COLO829 (cell line): ENCODE measurements around the gene CEP72.

Experiments used
- DNase-seq: peaks from one replicate; pipeline ENCODE4 v3.0.0; 2012; ENCODE audit warnings: low spot score

The CEP72 gene

DNA sequence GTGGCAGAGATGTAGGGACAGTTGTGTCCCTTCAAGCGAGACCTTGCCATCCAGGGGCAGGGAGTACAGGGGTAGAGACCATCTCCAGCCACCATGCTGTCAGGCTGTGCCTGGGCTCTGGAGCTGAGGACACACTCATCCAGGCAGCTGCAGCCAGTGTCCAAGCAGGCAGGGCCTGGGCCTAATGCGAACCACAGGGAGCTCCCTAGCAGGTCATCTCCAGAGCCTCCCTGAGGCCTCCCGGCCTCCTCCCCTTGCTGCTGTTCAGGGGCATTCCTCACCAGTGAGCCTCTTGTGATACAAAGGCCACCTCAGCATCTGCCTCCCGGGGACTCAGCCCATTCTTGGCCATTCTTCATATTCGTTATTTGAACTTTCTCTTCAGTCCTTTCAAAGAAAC is 46.0 kb downstream of the CEP72 start:
- no peak for DNase-seq

DNA sequence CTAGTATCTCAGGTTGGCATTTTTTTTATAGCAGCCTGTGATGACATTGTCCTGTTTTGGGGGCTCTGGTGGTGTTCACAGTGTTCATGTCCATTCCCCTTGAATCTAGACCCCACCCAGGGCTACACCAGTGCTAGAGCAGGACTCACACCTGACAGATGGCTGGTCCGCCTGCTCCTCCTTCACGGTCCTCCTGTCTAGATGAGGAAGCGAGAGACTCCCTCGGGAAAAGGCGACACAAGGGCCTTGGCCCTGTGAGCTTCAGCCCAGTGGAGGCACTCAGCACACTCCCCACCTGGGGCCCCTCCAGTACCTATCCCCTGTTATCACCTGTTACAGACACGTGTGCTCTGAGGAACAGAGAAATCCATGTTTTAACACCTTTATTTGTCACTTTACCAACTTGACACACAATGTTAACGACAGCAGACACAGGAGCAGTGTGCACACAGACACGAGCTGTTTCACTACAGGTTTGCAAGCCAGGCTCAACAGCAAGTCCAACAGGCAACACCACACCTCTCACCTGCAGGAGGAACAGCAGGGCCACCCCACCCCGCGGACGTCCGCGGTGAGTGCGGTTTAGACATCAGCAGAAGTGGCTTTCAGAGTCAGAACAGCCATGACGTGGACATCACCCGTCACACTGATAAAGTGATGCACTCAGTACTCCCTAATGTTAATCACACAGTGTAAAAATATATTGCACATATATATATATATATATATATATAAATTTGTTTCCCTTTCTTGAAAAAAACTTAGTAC is 47.5 kb downstream of the CEP72 start:
- DNase-seq, result no peak

DNA sequence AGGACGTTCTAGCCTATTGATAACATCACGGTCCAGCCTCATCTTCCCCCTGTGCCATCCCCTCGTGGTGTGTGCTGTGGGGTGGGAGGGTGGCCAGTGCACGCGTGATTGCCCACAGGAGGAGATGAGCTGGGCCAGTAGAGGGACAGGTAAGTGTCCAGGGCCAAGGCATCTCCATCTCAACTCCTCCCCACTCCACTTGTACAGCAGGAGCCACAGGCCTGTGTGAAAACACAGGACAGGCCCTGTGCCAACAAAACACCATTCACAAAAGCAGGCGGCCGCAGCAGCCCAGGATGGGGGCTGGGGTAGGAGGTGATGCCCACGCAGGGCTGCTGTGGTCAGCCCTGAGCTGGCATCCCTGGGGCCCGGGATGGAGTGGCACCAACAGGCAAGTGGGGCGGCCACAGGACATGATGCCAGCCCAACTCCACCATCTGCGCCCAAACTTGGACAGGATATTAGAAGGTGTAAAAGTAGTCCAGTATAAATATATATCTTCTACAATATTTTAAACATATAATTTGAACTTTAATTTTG is 48.4 kb downstream of the CEP72 start:
- DNase-seq, result no peak

DNA sequence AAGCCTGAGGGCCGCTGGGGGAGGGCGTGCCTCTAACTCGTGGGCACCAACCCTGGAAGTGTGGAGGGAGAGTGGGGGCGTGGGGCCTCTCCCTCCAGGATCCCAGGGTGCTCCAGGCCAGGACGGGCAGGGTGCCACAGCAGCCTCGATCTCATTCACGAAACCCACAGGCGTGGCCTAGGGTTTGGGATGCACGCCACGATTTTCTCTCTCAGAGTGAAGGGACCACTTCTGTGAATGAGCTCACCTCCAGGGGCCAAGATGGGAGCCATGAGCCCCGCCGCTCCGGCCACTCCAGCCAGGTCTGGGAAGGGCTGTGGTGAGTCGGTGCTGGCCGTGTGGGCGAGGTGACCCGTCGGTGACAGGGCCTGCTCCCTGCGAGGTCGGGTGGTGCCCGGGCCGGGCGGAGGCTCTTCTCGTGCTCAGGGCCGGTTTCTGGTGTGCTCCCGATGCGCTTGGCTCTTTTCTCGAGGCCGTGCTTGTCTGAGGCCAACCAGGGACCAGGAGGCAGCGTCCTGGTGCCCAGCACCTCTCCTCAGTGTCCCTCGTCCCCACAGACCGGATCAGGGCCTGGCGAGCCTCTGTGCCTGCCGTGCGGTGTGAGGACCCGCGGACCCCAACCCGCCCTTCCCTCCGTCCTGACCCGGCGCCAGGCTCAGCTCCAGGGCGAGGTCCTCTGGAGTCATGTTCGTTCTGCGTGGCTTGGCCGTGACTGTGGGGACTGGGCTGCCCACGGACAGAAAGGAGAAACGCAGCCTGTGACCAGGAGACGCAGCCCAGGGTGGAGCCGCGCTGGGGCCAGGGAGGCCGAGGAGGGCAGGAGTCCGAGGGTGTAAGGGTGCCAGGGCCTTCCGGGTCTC is 50.0 kb downstream of the CEP72 start:
- DNase-seq, result no peak

DNA sequence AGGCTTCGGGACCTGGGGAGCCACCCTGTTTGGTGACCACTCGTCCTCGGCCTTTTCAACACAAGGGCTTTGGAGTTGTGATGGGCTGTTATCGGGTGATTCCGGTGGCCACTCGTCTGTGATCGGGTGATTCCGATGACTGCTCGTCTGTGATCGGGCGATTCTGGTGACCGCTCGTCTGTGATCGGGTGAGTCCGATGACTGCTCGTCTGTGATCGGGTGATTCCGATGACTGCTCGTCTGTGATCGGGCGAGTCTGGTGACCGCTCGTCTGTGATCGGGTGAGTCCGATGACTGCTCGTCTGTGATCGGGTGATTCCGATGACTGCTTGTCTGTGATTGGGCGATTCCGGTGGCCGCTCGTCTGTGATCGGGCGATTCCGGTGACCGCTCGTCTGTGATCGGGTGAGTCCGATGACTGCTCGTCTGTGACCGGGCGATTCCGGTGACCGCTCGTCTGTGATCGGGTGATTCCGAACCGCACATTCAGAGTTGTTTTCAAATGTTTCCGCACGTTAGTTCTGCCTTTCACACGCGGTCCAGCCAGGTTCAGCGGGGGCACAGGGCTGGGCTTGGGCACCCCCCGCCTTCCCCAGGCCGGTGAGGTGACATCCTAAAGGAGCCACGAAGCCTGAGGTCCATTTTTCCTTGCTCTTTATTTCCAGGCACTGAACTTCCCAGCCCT is 50.8 kb downstream of the CEP72 start:
- no peak for DNase-seq

DNA sequence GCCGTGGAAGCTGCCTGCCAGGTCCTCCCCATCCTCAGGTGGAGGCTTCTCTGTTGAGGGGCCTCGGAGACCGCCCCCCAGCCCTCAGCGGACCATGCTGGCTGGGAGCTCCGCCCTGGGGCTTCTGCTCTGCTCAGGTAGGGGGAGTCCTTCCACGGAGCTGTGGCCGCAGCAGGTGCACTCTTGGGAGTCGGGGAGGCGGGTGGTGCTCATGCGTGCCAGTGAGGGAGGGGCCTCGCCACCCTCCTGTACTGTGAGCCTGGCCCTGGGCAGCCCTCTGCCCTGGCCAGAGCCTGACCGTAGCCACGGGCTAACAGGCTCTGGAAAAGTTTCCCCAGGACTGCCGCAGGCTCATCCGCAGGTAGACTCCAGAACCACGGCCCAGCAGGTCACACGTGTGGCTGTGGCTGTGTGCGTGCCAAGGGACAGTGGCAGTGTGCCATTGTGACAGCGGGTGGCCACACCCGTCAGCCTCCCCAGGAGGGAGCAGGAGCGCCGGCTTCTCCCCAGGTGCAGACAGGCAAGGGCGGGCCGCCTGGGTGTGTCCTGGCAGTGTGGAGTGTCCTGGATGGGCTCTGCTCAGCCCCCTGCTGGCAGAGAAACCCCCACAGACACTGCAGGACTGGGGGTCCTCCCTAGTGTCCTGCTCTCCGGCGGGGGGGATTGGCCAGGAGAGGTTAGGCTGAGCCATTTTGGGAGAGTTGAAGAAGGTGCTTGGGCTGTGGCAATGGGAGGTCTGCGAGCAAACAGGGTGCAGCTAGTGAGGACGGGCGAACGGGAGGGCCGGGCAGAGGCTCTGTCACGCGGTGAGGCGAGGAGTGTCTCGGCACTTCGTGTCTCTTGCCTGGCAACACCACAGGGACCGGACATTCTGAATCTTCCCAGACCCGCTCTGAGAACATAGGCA is 51.5 kb downstream of the CEP72 start:
- DNase-seq, result no peak

DNA sequence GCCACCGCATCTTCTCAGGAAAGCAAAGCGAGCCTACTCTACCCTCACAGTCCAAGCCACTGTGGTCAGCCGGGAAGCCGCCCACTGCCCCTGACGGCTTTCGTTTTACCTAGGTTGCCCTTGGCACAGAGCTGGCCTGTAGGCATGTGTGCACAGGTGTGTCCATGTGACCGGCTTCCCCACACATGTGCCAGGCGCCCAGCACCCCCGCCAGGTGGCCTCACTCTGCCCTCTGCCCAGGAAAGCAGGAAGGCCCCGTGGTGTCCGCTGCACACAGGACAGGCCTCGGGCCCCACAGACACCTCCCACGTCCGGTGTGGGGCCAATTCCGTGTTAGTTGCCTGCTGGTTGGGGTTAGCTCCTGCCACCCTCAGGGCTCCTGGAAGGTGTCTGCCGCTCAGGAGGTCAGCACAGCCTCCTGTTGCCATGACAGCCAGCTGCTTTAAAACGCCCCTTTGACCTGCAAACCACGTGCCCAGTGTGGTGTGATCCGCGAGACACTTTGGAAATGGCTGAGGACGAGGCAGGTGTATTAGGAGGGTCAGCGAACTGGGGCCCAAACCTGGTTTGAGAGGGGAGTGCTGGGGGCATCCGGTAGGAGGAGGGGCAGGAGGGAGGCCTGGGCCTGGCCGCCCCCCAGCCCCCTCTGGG is 52.3 kb downstream of the CEP72 start:
- no peak for DNase-seq

DNA sequence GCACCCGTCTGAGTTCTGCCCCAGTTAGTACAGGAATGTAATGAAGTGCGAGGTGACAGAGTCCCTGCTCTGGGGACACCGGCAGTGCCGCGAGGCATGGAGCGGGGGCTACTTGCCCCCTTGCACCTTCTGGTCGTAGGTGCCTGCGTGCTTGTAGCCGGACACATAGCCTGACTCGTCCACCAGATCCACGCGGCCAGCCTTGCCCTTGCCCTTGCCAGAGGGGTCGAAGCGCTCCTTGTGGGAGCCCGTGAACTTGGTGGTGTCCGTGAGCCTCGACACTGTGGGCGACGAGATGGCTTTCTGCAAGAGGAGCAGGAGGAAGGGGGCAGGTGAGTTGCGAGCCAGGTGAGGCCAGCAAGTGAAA is 52.8 kb downstream of the CEP72 start:
- no peak for DNase-seq

DNA sequence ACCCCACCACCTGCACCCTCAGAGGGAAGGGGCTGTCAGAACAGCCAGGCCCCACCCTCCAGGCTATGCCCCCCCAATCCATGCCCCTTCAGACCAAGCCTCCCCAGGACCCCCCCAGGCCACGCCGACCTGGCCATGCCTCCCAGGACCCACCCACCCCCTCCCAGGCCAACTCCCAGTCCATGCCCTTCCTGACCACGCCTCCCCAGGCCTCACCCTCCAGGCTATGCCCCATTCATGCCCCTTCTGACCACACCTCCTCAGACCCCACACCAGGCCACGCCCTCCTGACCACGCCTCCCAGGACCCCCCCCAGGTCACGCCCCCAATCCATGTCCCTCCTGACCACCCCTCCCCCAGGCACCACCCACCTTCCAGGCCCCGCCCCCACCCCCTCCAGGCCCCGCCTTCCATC is 53.4 kb downstream of the CEP72 start:
- DNase-seq, result no peak

DNA sequence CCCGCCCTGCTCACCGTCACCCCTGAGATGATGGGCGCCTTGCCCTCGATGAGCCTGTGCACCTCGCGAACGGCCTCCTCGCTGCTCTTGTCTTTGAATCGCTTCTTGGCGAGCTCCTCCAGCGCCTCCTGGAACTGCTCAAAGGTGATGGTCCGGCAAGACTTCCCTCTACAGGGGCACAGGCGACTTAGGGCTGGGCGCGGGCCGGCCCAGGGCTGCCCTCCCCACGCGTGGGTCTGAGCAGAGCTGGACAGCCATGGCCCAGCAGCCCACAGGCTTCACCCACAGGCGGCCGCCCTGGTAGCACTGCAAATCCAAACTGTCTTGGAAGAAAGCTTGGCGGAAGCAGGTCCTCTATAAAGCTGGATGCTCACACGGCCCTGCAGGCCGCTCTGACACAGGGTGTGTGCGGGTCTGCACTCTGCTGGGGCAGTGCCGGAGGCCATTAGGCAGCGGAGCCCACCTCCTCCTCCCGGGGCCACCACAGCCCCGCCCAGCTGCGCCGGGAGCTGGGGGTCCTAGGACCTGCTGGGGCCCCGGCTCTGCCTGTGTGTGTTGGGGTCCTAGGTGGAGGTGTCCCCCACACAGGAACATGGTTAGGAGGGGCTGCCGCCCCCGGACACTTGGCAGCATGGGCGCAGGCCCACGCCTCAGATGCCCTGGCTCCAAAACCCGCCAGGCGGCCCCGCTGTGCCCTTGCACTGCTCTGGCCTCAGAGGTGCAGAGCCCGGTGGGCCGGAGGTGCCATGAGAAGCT is 54.0 kb downstream of the CEP72 start:
- DNase-seq, result no peak

DNA sequence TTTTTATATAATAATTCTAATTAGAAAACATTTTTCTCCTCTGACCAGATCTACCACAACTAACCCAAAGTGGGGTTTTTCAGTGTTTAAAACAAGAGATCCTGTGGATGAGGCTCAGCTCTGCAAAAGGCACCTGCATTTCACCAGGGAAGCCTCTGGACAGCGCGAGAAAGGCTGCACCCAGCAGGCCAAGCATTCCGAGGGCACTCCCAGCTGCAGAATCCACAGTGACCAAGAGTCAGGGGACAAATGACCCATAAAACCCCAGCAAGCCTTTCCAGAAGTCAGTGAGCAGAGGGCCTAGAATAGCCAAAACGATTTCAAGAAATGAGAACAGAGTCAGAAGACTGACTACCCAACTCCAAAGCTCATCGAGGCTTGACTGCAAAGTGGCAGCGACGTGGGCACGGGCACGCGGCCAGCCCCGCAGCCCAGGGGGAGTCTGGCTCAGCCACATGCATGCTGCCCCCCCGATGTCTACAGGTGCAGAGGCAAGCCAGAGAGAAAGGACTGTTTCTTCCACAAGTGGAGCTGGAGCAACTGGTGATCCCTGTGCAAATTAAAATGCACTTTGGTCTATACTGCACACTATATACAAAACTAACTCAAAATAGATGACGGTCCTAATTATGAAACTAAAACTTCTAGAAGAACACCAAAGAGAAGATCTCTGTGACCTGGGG is 54.8 kb downstream of the CEP72 start:
- no peak for DNase-seq

DNA sequence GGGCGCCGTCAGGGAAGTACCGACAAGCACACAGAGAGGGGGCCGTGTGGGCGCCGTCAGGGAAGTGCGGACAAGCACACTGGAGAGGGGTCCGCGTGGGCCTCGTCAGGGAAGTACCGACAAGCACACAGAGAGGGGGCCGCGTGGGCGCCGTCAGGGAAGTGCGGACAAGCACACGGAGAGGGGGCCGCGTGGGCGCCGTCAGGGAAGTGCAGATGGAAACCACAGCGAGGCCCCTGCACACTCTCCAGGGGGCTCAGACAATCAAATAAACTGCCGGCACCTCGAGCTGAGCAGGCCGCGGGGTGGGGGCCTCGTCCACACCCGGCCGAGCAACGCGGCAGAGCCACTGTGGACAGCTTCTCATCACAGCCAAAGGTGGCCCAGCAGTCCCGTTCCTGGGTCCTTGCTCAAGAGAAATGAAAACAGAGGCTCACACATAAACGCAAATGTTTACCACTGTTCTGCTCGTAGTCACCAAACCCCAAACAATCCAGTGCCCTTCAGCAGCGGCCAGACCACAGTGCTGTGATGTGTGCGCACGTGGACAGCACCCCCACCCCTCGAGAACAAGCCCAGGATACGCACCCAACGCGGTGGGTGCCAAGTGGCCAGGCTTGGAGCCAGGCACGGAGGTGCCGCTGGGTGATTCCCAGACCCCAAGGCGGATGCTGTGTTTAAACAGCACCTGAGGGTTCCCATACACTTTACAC is 56.3 kb downstream of the CEP72 start:
- no peak for DNase-seq

DNA sequence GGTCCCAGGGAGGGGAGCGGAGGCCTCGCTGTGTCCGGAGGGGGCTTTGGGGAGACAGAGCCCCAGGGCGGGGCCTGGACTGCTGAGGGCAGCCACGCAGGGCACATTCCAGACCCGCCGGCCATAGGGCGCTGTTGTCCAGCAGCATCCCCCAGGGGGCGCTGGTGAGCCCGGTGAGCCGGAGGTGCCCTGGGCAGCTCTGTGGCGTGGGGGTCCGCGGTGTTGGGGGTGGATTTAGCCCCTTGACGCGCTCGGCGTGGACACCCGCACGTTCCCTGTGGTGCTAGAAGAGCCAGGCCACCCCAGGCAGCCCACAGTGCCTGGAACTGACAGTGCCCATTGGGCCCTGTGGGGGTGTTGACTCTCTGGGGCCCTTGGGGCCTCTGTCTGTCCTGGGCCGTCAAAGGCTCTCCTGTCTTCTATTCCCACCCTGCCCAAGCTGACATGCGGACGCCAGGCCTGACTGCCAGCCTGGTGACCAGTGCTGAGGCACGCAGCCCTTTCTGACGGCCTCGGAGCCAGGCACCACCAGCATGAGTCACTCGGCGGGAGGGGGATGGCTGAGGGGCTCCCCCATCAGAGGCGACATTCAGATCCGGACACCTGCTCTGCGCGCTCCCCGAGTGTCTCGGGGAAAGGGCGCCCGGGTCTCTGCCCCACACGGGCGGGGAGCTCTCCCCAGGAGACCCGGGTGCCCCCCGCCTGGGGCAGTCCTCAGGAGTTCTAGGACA is 57.1 kb downstream of the CEP72 start:
- DNase-seq, result no peak

DNA sequence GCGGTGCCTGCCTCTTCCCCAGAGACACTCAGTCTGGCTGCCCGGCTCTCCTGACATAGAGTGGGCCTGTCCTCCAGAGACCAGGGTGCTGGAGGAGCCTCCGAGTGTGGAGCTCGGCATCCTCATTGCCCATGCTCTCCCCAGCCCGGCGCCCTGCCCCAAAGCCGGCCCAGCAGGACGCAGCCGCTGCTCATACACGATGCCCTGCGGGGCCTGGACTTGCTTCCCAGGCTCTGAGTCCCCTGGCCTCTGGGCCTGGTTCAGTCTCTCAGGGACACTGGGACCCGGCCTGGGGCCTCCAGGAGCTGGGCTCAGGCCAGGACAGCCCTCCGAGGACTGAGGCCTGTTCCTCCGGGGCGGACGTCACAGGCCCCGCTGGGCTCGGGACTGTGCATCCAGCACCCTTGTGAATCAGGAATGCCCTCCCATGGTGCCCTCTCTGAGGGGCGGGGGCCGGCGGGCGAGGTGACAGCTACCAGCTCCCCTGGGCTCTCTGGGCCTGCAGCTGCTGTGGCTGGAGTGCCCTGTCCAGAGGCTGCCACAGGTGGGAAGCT is 57.8 kb downstream of the CEP72 start:
- no peak for DNase-seq

DNA sequence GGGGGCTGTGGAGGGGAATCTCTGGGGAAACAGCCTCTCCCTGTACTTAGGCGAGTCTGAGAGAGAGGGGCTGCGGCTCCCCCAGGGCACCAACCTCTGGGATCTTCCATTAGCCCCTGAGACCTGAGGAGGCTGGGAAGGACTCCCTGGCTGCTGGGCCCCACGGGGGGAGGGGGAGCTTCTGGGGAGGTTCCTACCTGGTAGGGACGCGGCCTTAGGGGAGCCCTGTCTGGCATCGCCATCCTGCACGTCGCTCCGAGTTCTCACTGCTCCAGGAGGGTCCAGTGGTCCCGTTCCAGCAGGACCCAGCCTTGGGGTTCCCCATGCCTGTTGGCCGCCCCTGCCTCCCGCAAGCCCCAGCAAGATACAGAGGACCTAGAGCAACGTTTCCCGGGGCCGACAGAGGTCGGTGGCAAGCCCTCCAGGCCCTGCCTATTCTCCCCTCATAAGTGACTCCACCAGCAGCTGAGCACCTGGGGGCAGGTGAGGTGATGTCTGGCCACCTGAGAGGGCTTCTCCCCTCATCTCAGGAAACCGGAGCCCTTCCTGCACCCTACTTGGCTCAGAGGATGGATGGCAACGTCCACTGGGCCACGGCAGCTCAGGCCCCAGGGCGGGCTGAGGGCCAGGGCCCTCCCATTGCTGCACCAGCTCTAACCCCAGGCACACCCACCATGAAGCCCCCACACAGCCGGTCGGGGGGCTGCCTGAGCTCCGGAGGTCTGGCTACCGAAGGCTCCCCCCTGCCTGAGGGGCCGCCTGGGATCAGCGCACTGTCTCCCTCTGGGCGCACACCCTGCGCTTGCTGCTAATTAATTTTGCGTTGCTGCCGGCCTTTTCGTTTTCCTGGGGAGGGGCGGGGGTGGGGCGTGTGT is 58.5 kb downstream of the CEP72 start:
- DNase-seq, result no peak

DNA sequence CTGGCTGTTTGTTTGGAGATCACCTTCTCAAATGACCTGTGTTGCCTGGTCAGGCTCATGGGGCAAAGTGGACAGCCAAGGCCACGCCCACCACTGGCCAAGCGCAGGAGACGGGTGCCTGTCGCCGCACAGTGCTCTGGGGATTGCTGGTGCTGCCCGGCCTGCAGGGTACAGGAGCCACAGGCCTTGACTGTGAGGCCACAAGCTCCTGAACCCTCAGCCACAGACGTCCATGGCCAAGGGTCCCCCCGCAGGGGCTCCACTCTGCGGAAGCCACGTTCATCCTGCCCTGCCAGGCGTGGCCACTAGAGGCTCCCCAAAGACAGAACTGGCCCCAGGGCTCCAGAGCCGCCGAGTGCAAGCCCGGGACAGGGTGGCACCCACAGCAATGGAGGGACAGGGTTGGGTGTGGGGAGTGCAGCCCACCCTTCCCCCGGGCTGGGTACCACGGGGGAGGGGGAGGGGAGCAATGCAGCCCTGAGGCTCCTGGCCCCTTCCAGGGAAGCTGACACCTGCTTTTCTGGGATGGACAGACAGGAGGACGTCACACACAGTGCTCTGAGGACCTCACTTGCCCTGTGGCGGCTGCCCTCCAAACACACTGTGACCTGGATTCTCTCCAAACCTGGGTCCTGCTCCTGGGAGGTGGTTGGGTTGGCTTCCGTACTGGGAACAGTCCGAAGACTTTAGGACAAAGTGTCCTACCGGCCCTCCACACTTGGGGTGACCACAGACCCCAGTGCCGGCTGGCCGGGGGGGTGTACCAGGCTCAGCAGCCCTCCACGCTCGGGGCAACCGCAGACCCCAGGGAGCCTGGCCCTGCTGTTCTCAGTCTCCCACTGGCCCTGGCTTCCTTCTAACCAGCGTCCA is 59.6 kb downstream of the CEP72 start:
- DNase-seq, result no peak
